GM19324 (cell line): ENCODE results near the gene NYAP1.
A peak's percentile ranks its signal among the peaks of the same experiment; 100 is the strongest.
"Not testable (repeated sequence)": the region's sequence is repeated elsewhere in the genome, so short reads cannot be mapped to it uniquely, and the experiment has no call there.

Source experiments
- ATAC-seq: cut with Tn5 transposase; IDR thresholded peaks from one replicate; pipeline ENCODE4 v1.9.1; 2021; ENCODE audit warnings: mild to moderate bottlenecking, moderate library complexity; ENCODE audit not compliant: unreplicated experiment, low FRiP score

The NYAP1 gene

GRCh38 chr7:100509231-100509630 is 25.5 kb downstream of the NYAP1 start:
- ATAC-seq, result no peak

DNA sequence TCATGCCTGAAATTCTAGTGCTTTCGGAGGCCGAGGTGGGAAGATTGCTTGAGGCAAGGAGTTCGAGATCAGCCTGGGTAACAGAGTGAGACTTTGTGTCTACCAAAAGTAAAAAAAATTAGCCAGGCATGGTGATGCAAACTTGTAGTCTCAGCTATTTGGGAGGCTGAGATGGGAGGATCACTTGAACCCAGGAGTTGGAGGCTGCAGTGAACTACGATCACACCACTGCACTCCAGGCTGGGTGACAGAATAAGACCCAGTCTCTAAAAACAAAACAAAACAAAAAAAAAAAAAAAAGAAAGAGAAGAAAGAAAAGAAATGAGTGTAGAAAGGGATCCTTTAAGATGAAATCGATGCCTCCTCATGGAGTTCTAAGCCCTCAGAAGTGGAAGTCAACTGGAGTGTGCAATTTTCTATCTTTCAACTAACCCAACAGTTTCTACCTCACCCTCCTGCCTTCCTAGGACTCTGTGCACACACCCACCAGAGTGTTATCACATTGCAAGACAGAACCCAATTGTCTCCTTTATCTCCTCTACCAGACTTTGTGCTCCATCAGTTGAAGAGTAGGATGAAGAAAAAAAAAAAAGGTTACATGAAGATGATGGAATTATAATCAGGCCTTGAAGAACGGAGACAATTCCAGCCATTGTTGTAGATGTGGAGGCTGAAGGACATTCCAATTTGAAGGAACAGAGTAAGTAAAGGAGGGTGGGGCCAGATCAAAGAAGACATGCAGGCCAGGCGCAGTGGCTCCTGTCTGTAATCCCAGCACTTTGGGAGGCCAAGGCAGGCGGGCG is 26.9 kb downstream of the NYAP1 start:
- ATAC-seq, result no peak

- no peak for ATAC-seq
Observed at GRCh38 chr7:100513212-100513810, 29.6 kb downstream of the NYAP1 start.

- no peak for ATAC-seq
Observed at GRCh38 chr7:100515072-100515532, 31.4 kb downstream of the NYAP1 start.

DNA sequence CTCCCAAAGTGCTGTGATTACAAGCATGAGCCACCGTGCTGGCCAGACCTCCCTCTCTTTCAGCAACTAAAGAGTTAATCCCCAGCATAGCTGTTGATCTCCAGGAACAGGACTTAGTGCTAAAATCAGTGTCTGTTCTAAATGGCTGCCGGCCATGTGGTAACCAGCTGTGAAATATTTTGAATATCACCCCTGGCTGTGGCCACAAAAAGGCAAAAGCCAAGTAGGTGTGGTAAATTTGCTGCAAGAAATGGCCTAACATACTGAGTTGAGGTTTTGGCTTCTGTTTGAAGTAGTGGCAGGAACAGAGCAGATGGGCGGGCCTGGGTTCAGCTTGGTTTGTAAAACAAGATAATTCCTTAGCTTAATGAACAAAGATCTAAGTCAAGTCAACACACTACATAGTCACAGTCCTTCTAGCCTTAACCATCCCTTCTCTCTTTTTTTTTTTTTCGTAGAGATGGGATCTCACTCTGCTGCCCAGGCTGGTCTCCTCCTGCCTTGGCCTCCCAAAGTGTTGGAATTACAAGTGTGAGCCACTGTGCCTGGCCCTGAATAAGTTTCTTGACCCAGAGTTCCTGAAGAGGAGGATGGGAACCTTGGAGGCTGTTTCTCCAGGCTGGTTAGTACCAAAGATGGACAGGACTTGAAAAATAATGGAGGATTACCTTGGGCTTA is 32.5 kb downstream of the NYAP1 start:
- no peak for ATAC-seq

DNA sequence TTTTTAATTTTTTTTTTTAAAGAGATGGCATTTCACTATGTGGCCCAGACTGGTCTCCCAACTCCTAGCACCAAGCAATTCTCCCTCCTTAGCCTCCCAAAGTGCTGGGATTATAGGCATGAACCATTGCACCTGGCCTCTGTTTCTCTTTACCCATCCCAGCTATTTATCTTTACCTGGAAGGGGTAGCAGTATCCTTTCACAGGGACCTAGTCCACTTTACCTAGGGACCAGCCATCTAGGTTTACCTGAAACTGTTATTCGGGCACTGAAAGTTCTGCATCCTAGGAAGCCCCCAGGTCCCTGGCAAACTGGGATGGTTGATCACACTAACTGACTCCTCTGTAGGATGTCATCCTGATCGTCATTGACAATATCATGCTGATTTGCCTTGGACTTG is 33.6 kb downstream of the NYAP1 start:
- no peak for ATAC-seq

DNA sequence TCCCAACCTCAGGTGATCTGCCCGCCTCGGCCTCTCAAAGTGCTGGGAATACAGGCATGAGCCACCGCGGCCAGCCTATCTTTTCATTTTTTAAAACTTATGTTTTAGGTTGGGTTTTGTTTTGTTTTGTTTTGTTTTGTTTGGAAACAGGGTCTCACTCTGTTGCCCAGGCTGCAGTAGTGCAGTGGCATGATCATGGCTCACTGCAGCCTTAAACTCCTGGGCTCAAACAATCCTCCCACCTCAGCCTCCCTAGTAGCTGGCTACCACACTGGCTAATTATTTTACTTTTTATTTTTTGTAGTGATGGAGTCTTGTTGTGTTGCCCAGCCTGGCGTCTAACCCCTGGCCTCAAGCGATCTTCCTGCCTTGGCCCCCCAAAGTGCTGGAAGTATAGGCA is 35.9 kb downstream of the NYAP1 start:
- ATAC-seq, result no peak

DNA sequence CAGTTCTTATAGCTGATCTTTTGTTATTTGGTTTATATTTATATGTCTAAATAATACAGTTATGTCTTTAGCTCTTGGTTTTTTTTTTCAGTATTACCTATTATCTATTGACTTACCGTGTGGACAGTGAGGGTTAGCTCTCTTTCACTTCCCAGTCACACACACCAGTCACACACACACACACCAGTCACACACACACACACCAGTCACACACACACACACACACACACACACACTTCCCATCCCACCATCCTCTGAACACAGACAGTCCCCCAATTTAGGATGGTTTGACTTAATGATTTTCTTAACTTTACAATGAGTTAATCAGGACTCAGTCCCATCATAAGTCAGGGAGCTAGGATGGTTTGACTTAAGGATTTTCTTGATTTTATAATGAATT is 36.4 kb downstream of the NYAP1 start:
- no peak for ATAC-seq

GRCh38 chr7:100521076-100521475 is 37.3 kb downstream of the NYAP1 start:
- no peak for ATAC-seq

DNA sequence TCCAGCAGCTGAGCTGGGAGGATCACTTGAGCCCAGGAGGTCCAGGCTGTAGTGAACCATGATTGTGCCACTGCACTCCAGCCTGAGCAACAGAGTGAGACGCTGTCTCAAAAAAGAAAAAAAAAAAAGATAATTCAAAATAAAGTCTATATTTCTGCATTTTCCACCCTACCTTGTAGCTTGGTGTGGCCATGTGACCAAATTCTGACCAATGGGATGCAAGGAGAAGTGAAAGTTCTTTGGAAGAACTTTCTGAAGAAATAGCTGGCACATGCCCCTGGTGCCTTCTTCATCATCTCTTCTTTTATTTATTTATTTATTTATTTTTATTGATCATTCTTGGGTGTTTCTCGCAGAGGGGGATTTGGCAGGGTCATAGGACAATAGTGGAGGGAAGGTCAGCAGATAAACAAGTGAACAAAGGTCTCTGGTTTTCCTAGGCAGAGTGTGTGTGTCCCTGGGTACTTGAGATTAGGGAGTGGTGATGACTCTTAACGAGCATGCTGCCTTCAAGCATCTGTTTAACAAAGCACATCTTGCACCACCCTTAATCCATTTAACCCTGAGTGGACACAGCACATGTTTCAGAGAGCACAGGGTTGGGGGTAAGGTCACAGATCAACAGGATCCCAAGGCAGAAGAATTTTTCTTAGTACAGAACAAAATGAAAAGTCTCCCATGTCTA is 38.3 kb downstream of the NYAP1 start:
- ATAC-seq, result not testable (repeated sequence)

DNA sequence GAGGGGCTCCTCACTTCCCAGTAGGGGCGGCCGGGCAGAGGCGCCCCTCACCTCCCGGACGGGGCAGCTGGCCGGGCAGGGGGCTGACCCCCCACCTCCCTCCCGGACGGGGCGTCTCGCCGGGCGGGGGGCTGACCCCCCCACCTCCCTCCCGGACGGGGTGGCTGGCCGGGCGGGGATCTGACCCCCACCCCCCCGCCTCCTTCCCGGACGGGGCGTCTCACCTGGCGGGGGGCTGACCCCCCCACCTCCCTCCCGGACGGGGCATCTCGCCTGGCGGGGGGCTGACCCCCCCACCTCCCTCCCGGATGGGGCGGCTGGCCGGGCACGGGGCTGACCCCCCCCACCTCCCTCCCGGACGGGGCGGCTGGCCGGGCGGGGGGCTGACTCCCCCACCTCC is 39.5 kb downstream of the NYAP1 start:
- ATAC-seq, result not testable (repeated sequence)

DNA sequence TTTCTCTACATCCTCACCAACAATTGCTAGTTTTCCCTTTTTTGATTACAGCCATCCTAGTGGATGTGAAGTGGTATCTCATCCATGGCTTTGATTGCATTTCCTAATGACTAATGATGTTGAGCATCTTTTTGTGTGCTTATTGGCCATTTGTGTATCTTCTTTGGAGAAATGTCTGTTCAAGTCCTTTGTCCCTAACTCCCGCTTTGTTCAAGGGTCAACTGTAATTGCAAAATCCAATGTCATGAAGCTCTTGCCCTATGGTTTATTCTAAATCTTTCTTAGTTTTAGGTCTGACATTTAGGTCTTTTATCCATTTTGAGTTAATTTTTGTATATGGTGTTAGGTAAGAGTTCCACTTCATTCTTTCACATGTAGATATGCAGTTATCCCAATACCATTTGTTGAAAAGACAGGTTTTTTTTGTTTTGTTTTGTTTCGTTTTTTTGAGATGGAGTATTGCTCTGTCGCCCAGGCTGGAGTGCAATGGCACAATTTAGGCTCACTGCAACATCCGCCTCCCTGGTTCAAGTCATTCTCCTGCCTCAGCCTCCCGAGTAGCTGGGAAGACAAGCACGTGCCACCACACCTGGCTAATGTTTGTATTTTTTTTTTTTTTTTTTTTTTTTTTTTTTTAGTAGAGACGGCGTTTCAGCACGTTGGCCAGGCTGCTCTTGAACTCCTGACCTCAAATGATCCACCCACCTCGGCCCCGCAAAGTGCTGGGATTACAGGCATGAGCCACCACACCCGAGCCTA is 44.6 kb downstream of the NYAP1 start:
- not testable (repeated sequence) for ATAC-seq

GRCh38 chr7:100532165-100533022 is 48.7 kb downstream of the NYAP1 start:
- ATAC-seq, result no peak

DNA sequence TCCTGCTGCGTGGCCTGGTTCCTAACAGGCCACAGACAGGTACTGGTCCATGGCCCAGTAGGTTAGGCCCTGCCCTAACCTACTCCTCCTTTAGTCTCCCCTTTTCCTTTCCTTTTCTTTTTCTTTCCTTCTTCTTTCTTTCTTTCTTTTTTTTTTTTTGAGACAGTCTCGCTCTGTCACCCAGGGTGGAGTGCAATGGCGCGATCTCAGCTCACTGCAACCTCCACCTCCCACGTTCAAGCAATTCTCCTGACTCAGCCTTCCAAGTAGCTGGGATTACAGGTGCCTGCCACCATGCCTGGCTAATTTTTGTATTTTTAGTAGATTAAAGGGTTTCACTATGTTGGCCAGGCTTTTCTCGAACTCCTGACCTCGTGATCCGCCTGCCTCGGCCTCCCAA is 52.3 kb downstream of the NYAP1 start:
- ATAC-seq, result not testable (repeated sequence)

- not testable (repeated sequence) for ATAC-seq
Observed at GRCh38 chr7:100536695-100537094, 53.0 kb downstream of the NYAP1 start.

GRCh38 chr7:100538348-100538653 is 54.6 kb downstream of the NYAP1 start:
- no peak for ATAC-seq

DNA sequence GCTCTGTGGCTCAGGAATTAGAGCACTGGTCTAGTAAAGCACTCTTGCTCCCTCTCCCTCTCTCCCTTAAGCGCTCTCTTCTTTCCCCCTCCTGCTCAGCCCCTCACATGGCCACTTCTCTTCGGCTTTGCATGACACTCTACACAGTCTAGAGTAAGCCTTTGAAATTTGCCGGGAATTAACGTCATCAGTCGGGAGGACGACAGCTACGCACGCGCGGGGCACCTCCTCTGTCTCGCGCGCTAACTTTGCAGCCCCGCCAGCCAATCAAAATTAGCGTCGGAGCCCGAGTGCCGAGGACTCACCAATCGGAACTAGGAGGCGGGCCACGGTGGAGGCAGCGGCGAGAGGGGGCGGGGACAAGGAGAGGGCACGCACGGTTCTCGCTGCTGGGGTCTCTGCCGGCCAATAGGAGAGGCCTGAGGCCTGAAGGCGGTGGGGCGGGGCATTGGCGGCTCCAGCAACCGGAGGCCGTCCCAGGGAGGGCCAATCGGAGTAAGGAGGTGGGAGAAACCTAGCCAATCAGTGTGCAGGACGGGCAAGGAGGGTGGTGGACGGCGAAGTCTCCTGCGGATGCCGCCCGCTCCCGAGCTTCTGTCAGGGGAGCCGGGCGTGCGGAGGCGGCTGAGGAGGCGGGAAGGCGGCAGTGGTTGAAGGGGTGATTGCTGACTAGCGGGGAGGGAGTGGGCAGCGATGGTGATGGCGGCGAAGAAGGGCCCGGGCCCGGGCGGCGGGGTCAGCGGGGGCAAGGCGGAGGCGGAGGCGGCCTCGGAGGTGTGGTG is 55.1 kb downstream of the NYAP1 start, which contains the start of gene AGFG2:
TSS of gene AGFG2 (plus strand) at position 550 of the 782 bp plus-strand sequence. CDS start at position 694, 144 bp downstream.
- ATAC-seq, result peak; percentile 96

DNA sequence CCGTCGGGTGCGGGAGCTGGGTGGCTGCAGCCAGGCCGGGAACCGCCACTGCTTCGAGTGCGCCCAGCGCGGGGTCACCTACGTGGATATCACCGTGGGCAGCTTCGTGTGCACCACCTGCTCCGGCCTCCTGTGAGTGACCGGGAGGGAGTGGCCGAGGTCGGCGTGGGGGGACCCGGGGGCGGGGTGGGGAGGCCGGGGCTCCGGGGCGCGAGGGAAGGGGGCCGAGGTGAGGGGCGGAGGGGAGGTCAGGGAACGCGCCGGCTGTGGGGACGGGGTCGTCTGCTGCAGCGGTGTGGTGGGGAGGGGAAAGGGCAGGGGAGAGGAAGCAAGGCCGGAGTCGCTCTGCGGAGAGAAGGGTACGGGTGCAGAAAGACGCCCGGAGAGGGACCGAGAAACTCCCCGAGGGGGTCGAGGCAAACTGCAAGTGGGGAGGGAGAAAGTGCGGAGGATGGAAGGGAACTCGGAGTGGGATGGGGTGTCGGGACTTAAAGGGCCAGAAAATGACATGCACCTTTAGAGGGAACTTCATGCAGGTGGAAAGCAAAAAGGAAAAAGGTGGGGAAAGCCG is 55.8 kb downstream of the NYAP1 start:
- no peak for ATAC-seq
